ENCODE results near the gene IQCF2.
"Not testable (repeated sequence)": the region's sequence is repeated elsewhere in the genome, so short reads cannot be mapped to it uniquely, and the experiment has no call there.

DNA sequence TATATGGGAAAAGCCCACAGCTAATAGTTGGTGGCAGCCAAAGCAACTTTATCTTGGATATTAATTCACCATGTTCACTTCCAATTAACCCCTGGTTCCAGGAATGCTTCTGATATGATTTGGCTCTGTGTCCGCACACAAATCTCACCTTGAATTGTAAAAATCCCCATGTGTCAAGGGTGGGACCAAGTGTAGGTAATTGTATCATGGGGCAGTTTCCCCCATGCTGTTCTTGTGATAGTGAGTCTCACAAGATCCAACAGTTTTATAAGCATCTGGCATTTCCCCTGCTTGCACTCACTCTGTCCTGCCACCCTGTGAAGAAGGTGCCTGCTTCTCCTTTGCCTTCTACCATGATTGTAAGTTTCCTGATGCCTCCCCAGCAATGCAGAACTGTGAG, 7.5 kb downstream of the IQCF2 start:
- TF ChIP-seq NCOR1 (IDR thresholded peaks at IDR 0.05; ENCODE audit: borderline replicate concordance, low read length); ZNF501 (CRISPR knock-in tag; IDR thresholded peaks at IDR 0.05); CREM (IDR thresholded peaks at IDR 0.05); CREM (CRISPR knock-in tag; IDR thresholded peaks at IDR 0.05): not testable (repeated sequence)

Data from HepG2 (cell line).